ENCODE data around the gene GALNT18. TPM values are rescaled to one million over a fixed set of nuclear protein-coding genes. Genes with fewer than 3 reads are reported as not detected.

The GALNT18 gene
- total RNA-seq, 2 donors from 2014 or later, result 5.3 to 7.3 TPM

GRCh38 chr11:11533751-11534150 lies 88.1 kb downstream of the GALNT18 start:
- TF ChIP-seq POLR2A (IDR thresholded peaks at IDR 0.05), result no peak
- TF ChIP-seq CTCF (IDR thresholded peaks at IDR 0.05), result no peak
- no peaks in the 10 kb centered on the region for H3K36me3 ChIP-seq (replicated peaks in 1 of 2; ENCODE audit: insufficient read depth in 1 of 2, low read depth in 2 of 2)
- H3K9me3 ChIP-seq, result no peaks in the 10 kb centered on the region
- 72 to 74% methylated on average over 7 of the region's 7 CpGs for WGBS, 2 donors
- ATAC-seq (no peak), DNase-seq (no peak)
- intact Hi-C loops (cut with DNase I), result no loop called here
- peaks cover 9% of the 10 kb centered on the region for H3K4me1 ChIP-seq
- H3K27me3 ChIP-seq, result no peaks in the 10 kb centered on the region
- no peak overlapping the region for H3K27ac ChIP-seq
- H3K4me3 ChIP-seq, result no peak overlapping the region

- no peak for ATAC-seq
- WGBS, 2 donors, result 74 to 78% methylated on average over 2 of the region's 2 CpGs
- no peaks in the 10 kb centered on the region for H3K27me3 ChIP-seq
- intact Hi-C loops (cut with DNase I), result no loop called here
- no peak overlapping the region for H3K27ac ChIP-seq
- no peak for DNase-seq
- H3K9me3 ChIP-seq, result no peaks in the 10 kb centered on the region
- H3K4me3 ChIP-seq, result no peak overlapping the region
- H3K4me1 ChIP-seq, result peaks cover 2% of the 10 kb centered on the region
- TF ChIP-seq POLR2A (IDR thresholded peaks at IDR 0.05) (no peak), CTCF (IDR thresholded peaks at IDR 0.05) (no peak)
- no peaks in the 10 kb centered on the region for H3K36me3 ChIP-seq (replicated peaks in 1 of 2; ENCODE audit: insufficient read depth in 1 of 2, low read depth in 2 of 2)
Measured at GRCh38 chr11:11533057-11533456, 88.7 kb downstream of the GALNT18 start.

GRCh38 chr11:11532574-11532973 lies 89.2 kb downstream of the GALNT18 start:
- H3K4me1 ChIP-seq, result no peaks in the 10 kb centered on the region
- no peaks in the 10 kb centered on the region for H3K36me3 ChIP-seq (replicated peaks in 1 of 2; ENCODE audit: insufficient read depth in 1 of 2, low read depth in 2 of 2)
- ATAC-seq, result no peak
- WGBS, 2 donors, result 83 to 84% methylated on average over 2 of the region's 2 CpGs
- DNase-seq, result no peak
- no peaks in the 10 kb centered on the region for H3K9me3 ChIP-seq
- intact Hi-C loops (cut with DNase I), result no loop called here
- no peak for TF ChIP-seq CTCF (IDR thresholded peaks at IDR 0.05)
- no peak for TF ChIP-seq POLR2A (IDR thresholded peaks at IDR 0.05)
- H3K4me3 ChIP-seq, result no peak overlapping the region
- H3K27me3 ChIP-seq, result no peaks in the 10 kb centered on the region
- H3K27ac ChIP-seq, result no peak overlapping the region

GRCh38 chr11:11531131-11531908 lies 90.5 kb downstream of the GALNT18 start:
- no peak overlapping the region for H3K4me3 ChIP-seq
- TF ChIP-seq POLR2A (IDR thresholded peaks at IDR 0.05) (no peak), CTCF (IDR thresholded peaks at IDR 0.05) (no peak)
- H3K36me3 ChIP-seq (replicated peaks in 1 of 2; ENCODE audit: insufficient read depth in 1 of 2, low read depth in 2 of 2), result no peaks in the 10 kb centered on the region
- ATAC-seq (no peak), DNase-seq (no peak)
- 75 to 83% methylated on average over 7 to 11 of the region's 11 CpGs for WGBS, 2 donors
- no peaks in the 10 kb centered on the region for H3K4me1 ChIP-seq
- no peaks in the 10 kb centered on the region for H3K27me3 ChIP-seq
- intact Hi-C loops (cut with DNase I), result no loop called here
- H3K9me3 ChIP-seq, result no peaks in the 10 kb centered on the region
- no peak overlapping the region for H3K27ac ChIP-seq

GRCh38 chr11:11528986-11529385 lies 92.8 kb downstream of the GALNT18 start:
- no peak overlapping the region for H3K27ac ChIP-seq
- no peaks in the 10 kb centered on the region for H3K4me1 ChIP-seq
- no peak for DNase-seq

More at GRCh38 chr11:11528986-11529385, 92.8 kb downstream of the GALNT18 start:
- ATAC-seq, result no peak
- intact Hi-C loops (cut with DNase I), result no loop called here
- Histone ChIP-seq H3K36me3 (replicated peaks in 1 of 2; ENCODE audit: insufficient read depth in 1 of 2, low read depth in 2 of 2) (no peaks in the 10 kb centered on the region), H3K9me3 (no peaks in the 10 kb centered on the region), H3K27me3 (no peaks in the 10 kb centered on the region), H3K4me3 (no peak overlapping the region)
- WGBS, 2 donors, result 17 to 89% methylated on average over 1 of the region's 1 CpG
- TF ChIP-seq POLR2A (IDR thresholded peaks at IDR 0.05) (no peak), CTCF (IDR thresholded peaks at IDR 0.05) (no peak)

Measured in body of pancreas (tissue), 4 donors.